Upper lobe of right lung (tissue), 1 donor: ENCODE data around the gene CALU. TPM values are rescaled to one million over a fixed set of nuclear protein-coding genes. Genes with fewer than 3 reads are reported as not detected.

ENCODE experiments used
- ATAC-seq: fragments of 200-7000 bp; cut with Tn5 transposase; one replicate; pipeline ENCODE4 v1.9.1; 2020; ENCODE audit warnings: mild to moderate bottlenecking, moderate library complexity
- DNase-seq: peaks from one replicate; pipeline ENCODE4 v3.0.0-alpha.2; 2020
- H3K27ac ChIP-seq: fragments of 200-600 bp; one replicate; pipeline ENCODE4 v1.8.0; 2022
- H3K27me3 ChIP-seq: fragments of 200-600 bp; one replicate; pipeline ENCODE4 v1.8.0; 2022; ENCODE audit warnings: mild to moderate bottlenecking
- H3K36me3 ChIP-seq: fragments of 200-600 bp; one replicate; pipeline ENCODE4 v1.8.0; 2022
- H3K4me1 ChIP-seq: fragments of 200-600 bp; one replicate; pipeline ENCODE4 v1.8.0; 2022
- H3K4me3 ChIP-seq: fragments of 200-600 bp; one replicate; pipeline ENCODE4 v1.8.0; 2022; ENCODE audit warnings: mild to moderate bottlenecking
- H3K9me3 ChIP-seq: fragments of 200-600 bp; one replicate; pipeline ENCODE4 v1.8.0; 2022
- intact Hi-C: fragments of 100-400 bp; cut with DNase I; formaldehyde crosslinking; loops from one replicate; pipeline ENCODE4 v1.11.0; 2022
- total RNA-seq: library from RNA; stranded (reverse); fragmentation: NEBNext Ultra II Directional; extraction: Animal tissue kit (Norgen Biotek cat#: 25700); gene quantifications from one replicate; pipeline ENCODE4 v1.2.1, GENCODE V29; 2021
- TF ChIP-seq, protein P1 (sequence below): fragments of 200-600 bp; IDR thresholded peaks from one replicate; pipeline ENCODE4 v1.8.0; 2022; ENCODE audit warnings: antibody characterized with exemption
- donor health status: DM: no; HTN: yes; CAD: no; lungs with severe emphysema.

Gene CALU
- total RNA-seq, 1 donor from 2014 or later = 100 TPM

DNA sequence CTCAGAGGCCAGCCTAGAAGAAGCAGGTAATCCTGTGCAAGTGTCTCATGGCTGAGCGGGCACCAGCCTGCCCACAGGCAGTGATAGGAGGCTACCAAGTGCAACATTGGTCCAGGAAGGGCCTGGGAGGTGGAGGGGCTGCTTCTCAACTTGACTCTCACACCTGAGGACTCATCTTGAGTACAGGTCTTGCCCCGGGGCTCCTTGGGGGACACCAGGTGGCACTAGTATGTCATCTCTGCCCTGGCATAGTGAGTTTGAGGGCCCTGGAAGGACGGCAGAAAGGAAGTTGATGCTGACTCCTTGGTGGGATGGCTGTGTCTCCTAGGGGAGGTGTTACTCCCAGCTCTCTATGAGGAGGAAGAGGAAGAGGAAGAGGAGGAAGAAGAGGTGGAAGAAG is 54.9 kb downstream of the CALU start:
- no peak overlapping the region for H3K27ac ChIP-seq
- intact Hi-C loops = no loop called here
- no peak for ATAC-seq
- no peak overlapping the region for H3K4me3 ChIP-seq
- H3K9me3 ChIP-seq = no peaks in the 10 kb centered on the region
- H3K27me3 ChIP-seq = no peaks in the 10 kb centered on the region
- DNase-seq = no peak
- peaks cover 12% of the 10 kb centered on the region for H3K4me1 ChIP-seq
- H3K36me3 ChIP-seq = no peaks in the 10 kb centered on the region
- TF ChIP-seq, protein P1, sequence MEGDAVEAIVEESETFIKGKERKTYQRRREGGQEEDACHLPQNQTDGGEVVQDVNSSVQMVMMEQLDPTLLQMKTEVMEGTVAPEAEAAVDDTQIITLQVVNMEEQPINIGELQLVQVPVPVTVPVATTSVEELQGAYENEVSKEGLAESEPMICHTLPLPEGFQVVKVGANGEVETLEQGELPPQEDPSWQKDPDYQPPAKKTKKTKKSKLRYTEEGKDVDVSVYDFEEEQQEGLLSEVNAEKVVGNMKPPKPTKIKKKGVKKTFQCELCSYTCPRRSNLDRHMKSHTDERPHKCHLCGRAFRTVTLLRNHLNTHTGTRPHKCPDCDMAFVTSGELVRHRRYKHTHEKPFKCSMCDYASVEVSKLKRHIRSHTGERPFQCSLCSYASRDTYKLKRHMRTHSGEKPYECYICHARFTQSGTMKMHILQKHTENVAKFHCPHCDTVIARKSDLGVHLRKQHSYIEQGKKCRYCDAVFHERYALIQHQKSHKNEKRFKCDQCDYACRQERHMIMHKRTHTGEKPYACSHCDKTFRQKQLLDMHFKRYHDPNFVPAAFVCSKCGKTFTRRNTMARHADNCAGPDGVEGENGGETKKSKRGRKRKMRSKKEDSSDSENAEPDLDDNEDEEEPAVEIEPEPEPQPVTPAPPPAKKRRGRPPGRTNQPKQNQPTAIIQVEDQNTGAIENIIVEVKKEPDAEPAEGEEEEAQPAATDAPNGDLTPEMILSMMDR = no peak

DNA sequence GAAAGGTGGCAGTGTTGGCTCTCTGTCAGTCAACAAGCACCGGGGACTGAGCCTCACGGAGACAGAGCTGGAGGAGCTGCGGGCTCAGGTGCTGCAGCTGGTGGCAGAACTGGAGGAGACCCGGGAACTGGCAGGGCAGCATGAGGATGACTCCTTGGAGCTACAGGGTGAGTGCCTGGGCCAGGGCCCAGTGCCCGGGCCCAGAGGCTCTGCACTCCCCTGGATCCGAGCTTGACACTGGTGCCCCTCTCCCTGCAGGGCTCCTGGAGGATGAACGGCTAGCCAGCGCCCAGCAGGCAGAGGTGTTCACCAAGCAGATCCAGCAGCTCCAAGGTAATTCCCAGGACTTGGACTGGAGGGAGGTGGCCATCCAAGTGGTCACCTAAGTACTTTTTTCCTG is 55.3 kb downstream of the CALU start:
- TF ChIP-seq, protein P1 = no peak
- H3K4me1 ChIP-seq = peaks cover 12% of the 10 kb centered on the region
- no peak for ATAC-seq
- no peaks in the 10 kb centered on the region for H3K27me3 ChIP-seq
- intact Hi-C loops = no loop called here
- no peak for DNase-seq
- no peaks in the 10 kb centered on the region for H3K36me3 ChIP-seq
- no peak overlapping the region for H3K4me3 ChIP-seq
- no peaks in the 10 kb centered on the region for H3K9me3 ChIP-seq
- no peak overlapping the region for H3K27ac ChIP-seq

DNA sequence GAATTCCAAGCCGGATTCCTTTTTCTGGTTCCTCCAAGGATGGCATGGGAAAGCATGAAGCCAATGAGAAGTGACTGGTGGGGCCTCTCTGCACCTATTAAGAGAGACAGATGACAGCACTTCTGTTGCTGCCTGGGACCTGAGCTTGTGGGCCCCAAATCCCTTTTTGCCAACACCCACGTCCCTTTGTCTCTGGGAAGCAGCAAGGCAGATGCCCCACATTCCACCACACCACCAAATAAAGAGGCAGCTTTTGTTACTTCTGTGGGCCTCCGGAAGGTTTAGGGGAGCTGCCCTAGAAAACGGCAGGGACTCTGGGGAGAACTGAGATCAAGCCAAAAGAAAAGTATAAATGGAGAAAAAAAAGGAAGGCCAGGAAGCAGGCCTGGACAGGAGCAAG is 56.0 kb downstream of the CALU start:
- ATAC-seq (no peak), DNase-seq (no peak)
- no peak overlapping the region for H3K4me3 ChIP-seq
- TF ChIP-seq, protein P1 = no peak
- intact Hi-C loops = no loop called here
- H3K9me3 ChIP-seq = no peaks in the 10 kb centered on the region
- H3K36me3 ChIP-seq = no peaks in the 10 kb centered on the region
- peaks cover 12% of the 10 kb centered on the region for H3K4me1 ChIP-seq
- no peaks in the 10 kb centered on the region for H3K27me3 ChIP-seq
- no peak overlapping the region for H3K27ac ChIP-seq

DNA sequence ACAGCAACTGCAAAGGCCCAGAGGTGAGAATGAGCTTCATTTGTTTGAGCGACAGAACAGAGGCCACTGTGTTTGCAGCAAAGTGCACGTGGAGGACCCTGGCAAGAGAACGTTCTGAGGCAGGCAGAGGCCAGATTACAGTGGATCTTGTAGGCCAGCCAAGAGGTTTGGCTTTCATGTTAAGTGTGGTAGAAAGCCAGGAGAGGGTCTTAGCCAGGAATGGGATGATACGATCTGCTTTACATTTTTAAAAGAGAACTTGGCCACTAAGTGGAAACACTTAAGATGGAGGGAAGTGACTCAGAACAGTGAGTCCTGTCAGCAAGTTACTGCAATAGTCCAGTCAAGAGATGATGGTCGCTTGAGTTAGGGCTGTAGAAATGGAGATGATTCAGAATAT is 57.2 kb downstream of the CALU start:
- no peak for DNase-seq
- intact Hi-C loops = no loop called here
- no peaks in the 10 kb centered on the region for H3K36me3 ChIP-seq
- H3K27me3 ChIP-seq = no peaks in the 10 kb centered on the region
- H3K9me3 ChIP-seq = no peaks in the 10 kb centered on the region
- ATAC-seq = no peak
- H3K27ac ChIP-seq = no peak overlapping the region
- peaks cover 5% of the 10 kb centered on the region for H3K4me1 ChIP-seq
- TF ChIP-seq, protein P1 = no peak
- H3K4me3 ChIP-seq = no peak overlapping the region

DNA sequence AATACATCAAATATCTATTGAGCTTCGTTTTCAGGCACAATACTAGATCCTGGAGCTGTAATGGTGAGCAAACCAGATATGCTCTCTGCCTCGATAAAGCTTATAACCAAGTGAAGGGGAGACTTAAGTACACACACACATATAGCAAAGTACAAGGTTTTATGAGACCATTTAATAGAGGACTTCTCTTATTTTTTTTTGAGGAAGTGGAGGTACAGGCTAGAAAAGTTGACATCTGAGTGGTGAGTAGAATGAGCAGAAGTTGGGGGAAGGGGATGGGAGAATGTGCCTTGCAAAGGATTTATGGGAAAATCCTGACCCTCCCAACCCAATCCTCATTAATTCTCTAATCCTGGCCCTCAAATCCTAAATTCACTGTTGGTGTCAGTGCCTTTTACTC is 60.3 kb downstream of the CALU start:
- ATAC-seq (no peak), DNase-seq (no peak)
- Histone ChIP-seq H3K36me3 (no peaks in the 10 kb centered on the region), H3K27ac (no peak overlapping the region), H3K4me3 (no peak overlapping the region), H3K4me1 (no peaks in the 10 kb centered on the region), H3K27me3 (no peaks in the 10 kb centered on the region), H3K9me3 (no peaks in the 10 kb centered on the region)
- TF ChIP-seq, protein P1 = no peak
- intact Hi-C loops = no loop called here

GRCh38 chr7:128800567-128800966 is 61.4 kb downstream of the CALU start:
- no peak overlapping the region for H3K4me3 ChIP-seq
- no peaks in the 10 kb centered on the region for H3K36me3 ChIP-seq
- no peaks in the 10 kb centered on the region for H3K27me3 ChIP-seq
- no peaks in the 10 kb centered on the region for H3K4me1 ChIP-seq
- ATAC-seq (no peak), DNase-seq (no peak)
- H3K9me3 ChIP-seq = no peaks in the 10 kb centered on the region
- no peak overlapping the region for H3K27ac ChIP-seq
- intact Hi-C loops = no loop called here
- TF ChIP-seq, protein P1 = no peak
